WTC11 (cell line): Measurements from ENCODE around the gene SLC43A3.
"Not testable (repeated sequence)": the region's sequence is repeated elsewhere in the genome, so short reads cannot be mapped to it uniquely, and the experiment has no call there.

Experiments used
- MAX ChIP-seq: sonication (generic); formaldehyde crosslinking; IDR thresholded peaks from 2 replicates; pipeline ENCODE4 v1.8.0; 2022; ENCODE audit warnings: mild to moderate bottlenecking, missing genetic modification reagents
- NR3C1 ChIP-seq: sonication (generic); formaldehyde crosslinking; conservative IDR thresholded peaks from 2 replicates; pipeline ENCODE4 v1.8.1; 2023; ENCODE audit warnings: low read depth, mild to moderate bottlenecking, missing genetic modification reagents
- SP1 ChIP-seq: sonication (generic); formaldehyde crosslinking; conservative IDR thresholded peaks from 2 replicates; pipeline ENCODE4 v1.8.1; 2022; ENCODE audit warnings: missing genetic modification reagents
- ZNF138 ChIP-seq: sonication (generic); formaldehyde crosslinking; conservative IDR thresholded peaks from 2 replicates; pipeline ENCODE4 v1.8.1; 2022; ENCODE audit warnings: mild to moderate bottlenecking, moderate library complexity, missing genetic modification reagents

- not testable (repeated sequence) for TF ChIP-seq ZNF138, NR3C1, MAX, SP1 (CRISPR knock-in tag)
These were observed 23.7 kb downstream of the SLC43A3 start for GRCh38 chr11:57403003-57403801.
